ENCODE data around the gene CLNK.

Gene CLNK

DNA sequence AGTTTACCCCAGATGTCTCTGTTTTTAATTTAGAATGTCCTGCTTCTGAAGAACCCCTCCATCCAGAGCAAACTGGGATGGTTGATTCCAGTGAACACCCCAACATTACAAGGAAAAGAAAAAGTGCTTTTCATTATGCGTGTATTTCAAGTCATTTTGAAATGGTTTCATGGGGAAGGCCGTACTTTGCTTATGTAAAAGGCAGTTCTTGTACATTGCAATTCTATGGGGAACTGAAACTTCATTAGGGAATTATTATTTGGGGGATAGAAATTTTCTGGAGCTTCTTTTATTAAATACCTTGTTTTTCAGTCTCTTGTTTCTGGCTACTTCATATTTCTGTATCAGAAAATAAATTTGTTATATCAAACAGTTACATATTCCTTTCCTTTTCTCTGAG, 130.4 kb downstream of the CLNK start:
- DNase-seq: no peak
- intact Hi-C loops (cut with DNase I): no loop called here

GRCh38 chr4:10552591-10553280, 131.8 kb downstream of the CLNK start:
- no peak for DNase-seq
- intact Hi-C loops (cut with DNase I): no loop called here

GRCh38 chr4:10535912-10536311, 148.7 kb downstream of the CLNK start:
- no peak for DNase-seq
- intact Hi-C loops (cut with DNase I): no loop called here

DNA sequence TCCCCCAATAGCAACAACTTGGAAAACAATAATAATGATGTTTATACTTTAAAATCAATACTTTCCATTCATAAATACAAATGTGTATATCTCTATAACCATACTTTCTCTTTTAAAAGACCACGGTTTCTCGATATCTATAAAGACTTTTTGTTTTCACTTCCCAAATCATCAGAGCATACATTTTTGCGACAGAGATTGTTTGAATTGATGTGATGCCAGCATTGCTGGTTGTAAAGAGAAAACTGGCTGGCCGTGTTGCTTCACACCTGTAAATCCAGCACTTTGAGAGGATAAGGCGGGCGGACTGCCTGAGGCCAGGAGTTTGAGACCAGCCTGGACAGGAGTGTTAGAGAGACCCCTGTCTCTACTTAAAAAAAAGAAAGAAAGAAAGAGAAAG, 149.7 kb downstream of the CLNK start:
- no peak for DNase-seq
- intact Hi-C loops (cut with DNase I): no loop called here

- DNase-seq: no peak
- intact Hi-C loops (cut with DNase I): no loop called here
These were observed 152.4 kb downstream of the CLNK start for GRCh38 chr4:10532155-10532554.

- intact Hi-C loops (cut with DNase I): no loop called here
These were observed 154.3 kb downstream of the CLNK start for GRCh38 chr4:10530137-10530786.

GRCh38 chr4:10529291-10530136, 155.1 kb downstream of the CLNK start:
- intact Hi-C loops (cut with DNase I): no loop called here
- DNase-seq: no peak

More at GRCh38 chr4:10530137-10530786, 154.3 kb downstream of the CLNK start:
- DNase-seq: no peak

DNA sequence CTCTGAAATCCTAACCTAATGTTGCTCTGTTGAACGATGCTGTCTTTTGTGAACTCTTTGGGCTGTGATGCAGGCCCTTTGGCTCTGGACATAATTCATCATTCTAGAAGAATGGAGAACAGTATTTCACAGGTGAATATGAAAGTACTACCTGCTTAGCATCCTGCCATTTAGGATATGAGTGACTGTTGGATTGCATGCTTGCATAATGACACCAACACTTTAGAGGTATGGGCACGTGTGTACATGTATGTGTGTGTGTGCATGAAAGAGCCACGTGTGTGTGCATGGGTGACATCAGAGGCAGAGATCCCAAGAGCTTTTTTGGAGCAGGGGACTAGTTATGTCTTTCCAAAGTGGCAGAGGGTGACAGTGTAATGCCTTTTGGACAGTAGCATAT, 157.1 kb downstream of the CLNK start:
- intact Hi-C loops (cut with DNase I): no loop called here
- no peak for DNase-seq

- intact Hi-C loops (cut with DNase I): no loop called here
- no peak for DNase-seq
These were observed 157.9 kb downstream of the CLNK start for GRCh38 chr4:10526429-10527222.

DNA sequence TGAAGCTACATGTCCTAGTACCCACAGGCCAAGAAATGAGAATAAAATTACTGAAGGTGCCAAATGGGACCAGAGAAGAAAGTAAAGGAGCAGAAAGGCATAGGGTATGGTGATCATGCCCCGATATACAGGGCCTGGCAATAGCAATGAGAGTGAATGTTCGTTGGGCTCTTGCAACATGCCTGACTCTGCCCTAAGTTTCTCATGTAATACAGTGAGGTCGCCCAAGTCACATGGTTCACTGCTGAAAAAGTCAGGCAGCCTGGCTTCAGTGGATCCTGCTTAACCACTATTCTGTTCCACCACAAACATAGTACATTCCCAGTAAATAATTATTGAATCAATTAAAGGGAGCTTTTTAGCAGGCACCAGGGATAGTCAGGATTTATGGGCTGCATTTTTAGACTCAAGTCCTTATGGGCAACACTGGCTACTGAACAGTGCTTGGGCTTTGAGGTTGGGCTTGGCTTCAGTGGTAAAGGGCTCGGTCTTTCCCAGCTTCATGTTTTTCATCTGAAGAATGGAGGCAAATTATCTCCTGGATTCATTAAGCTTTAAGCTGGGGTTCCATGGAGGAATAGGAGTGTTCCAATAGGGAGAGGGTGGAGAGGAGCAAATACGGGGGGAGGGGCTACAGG, 160.3 kb downstream of the CLNK start:
- intact Hi-C loops (cut with DNase I): no loop called here
- no peak for DNase-seq

- no peak for DNase-seq
- intact Hi-C loops (cut with DNase I): no loop called here
These were observed 163.1 kb downstream of the CLNK start for GRCh38 chr4:10521424-10521823.

DNA sequence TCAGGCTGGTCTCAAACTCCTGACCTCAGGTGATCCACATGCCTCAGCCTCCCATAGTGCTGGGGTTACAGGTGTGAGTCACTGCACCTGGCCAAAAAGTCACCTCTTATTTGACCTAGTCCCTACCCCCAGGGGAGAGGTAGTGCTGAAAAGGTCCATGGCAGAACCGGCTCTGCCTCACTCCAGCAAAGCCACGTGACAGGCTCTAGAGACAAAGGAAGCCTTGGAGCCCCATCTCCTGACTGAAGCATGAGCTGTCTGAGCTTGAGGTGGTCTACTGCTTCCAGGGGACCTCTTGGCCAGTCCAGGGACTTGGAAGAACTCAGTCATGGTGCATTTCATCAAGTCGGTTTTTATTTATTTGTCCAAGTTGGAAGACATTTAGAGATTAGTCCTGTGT, 174.8 kb downstream of the CLNK start:
- intact Hi-C loops (cut with DNase I): no loop called here
- peak in 1 of 42 donors; percentile 1 for DNase-seq

DNA sequence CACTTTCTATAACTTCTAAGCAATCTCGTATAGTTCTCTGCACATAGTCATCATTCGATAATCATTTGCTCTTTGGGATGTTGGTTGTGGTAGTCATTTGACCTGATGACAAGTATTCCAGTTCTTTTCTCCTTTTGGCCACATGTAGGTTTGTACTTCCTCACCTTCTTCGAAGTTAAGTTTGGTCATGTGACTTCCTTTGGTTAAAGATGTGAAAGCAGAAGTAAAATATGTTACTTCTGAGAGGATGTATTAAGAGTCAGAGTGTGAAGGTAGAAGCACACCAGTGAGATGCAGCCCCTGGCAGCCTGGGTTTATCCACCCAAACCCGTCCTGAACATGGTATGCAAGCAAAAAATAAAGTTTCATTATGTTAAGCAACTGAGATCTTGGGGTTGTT, 178.5 kb downstream of the CLNK start:
- intact Hi-C loops (cut with DNase I): no loop called here
- no peak for DNase-seq

DNA sequence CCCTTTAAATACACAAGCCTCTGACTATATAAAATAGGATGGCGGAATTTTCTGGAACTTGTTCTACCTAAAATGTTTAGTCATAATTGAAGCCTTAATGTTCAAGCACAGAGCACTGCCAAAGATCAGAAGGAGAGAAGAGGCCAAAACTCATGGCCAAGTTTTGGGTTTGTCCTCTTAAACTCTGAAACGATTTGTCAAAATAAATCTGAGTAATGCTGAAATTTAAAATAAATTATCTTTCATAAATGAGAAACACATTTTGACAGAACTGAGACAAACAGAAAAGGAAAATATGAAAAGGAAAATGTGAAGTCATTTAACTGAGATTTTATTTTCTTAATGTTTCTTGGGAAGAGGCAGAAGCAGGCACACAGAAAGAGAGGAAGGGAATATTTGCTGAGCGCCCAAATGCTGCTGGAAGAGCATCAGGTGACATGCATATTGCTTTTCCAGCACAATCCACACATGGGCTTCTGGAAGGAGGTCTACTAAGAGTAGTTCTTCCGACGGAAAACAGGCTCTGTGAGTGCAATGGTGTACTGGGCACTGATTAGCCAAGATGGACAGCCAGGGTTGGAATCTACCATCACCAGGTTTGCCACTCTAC, 179.9 kb downstream of the CLNK start:
- intact Hi-C loops (cut with DNase I): no loop called here
- DNase-seq: no peak

DNA sequence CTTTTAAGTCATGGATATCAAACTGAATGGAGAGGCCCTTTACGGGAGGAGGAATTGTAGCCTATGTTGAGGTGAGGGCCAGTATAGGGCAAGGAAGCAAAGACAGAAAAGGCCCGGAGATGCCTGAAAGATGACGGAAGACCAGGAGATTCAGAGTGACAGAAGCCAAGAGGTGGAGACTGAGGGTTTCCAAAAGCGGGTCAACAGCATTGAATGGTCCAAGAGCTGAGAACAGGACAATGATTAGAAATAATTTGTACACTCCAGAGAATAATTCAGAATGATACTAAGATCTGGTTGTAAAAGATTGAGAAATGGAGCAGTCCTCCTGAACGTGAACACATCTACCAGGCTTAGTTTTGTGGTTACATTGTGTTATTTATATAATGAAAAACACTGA, 181.9 kb downstream of the CLNK start:
- intact Hi-C loops (cut with DNase I): no loop called here
- no peak for DNase-seq

DNA sequence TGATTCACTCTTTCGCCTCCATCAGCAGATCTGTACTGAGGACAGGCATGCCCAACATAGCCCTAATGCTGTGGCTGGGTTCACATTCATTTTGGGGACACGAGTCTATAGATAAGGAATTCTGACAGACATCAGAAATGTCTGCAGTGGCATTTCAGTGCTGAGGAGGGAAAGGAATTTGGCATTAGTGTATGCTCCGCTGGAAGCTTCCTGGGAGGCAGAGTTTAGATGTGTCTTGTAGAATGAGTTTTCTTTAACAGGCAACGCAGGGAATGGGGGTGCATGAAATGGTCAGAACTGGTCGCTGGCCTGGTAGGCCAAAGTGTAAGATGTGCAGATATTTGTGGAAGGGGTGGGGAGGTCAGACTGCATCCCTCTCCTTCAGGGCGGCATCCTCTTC, 183.8 kb downstream of the CLNK start:
- intact Hi-C loops (cut with DNase I): no loop called here
- no peak for DNase-seq

DNA sequence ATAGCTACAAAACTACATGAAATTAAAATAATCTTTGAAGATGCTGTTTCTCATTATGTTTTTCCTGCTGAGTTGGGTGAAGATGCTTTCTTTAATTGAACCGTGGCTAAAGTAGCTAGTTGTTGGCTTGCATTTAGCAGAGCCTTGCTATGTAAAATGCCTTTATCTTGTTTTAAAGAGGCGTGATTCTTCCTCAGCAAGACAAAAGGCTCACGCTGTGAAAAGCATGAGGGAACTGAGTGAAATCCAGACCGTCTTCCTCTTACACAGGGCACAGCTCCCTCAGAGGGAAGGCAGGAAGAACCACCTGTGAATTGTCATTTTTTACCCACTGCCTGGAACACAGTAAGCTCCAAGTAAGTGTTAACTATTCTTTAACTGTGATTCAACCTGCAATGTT, 188.4 kb downstream of the CLNK start:
- DNase-seq: no peak
- intact Hi-C loops (cut with DNase I): no loop called here

DNA sequence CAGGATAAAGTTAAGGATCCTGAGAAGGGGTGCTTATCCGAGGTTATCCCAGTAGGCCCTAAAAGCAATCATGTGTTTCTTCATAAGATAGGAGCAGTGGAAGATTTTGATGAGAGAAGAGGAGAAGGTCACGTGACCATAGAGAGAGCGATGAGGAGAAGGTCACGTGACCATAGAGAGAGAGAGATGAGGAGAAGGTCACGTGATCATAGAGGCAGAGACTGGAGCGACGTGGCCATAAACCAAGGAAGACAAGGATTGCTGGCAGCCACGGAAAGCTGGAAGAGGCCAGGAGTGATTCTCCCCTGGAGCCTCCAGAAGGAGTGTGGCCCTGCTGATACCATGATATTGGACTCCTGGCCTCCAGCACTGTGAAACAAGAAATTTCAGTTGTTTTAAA, 188.9 kb downstream of the CLNK start:
- no peak for DNase-seq
- intact Hi-C loops (cut with DNase I): no loop called here

- DNase-seq: no peak
These were observed 192.1 kb downstream of the CLNK start for GRCh38 chr4:10492464-10492863.

More at GRCh38 chr4:10492464-10492863, 192.1 kb downstream of the CLNK start:
- intact Hi-C loops (cut with DNase I): no loop called here

All from head of caudate nucleus (tissue), 42 donors.